NCI-H69 (cell line): ENCODE results near the gene BRD3OS.
"Not testable (repeated sequence)": the region's sequence is repeated elsewhere in the genome, so short reads cannot be mapped to it uniquely, and the experiment has no call there.

Experiments used
- DNase-seq: peaks from one replicate; lab custom pipeline; 2025; lab: John Stamatoyannopoulos, UW

Gene BRD3OS

GRCh38 chr9:133988771-133989170 is 36.5 kb upstream of the BRD3OS start:
- DNase-seq = not testable (repeated sequence)

GRCh38 chr9:133989625-133990365 is 35.5 kb upstream of the BRD3OS start:
- no peak for DNase-seq

- peak; percentile 80 for DNase-seq
These were observed 34.7 kb upstream of the BRD3OS start for GRCh38 chr9:133990366-133991213.

- DNase-seq = peak; percentile 58
These were observed 33.9 kb upstream of the BRD3OS start for GRCh38 chr9:133991214-133991921.

GRCh38 chr9:133991964-133992779 is 33.1 kb upstream of the BRD3OS start, which contains the start of gene VAV2:
TSS of gene VAV2 (minus strand) at chr9:133992324. CDS start at chr9:133992278, 46 bp downstream.
- DNase-seq = peak; percentile 92

- peak; percentile 92 for DNase-seq
These were observed 32.3 kb upstream of the BRD3OS start for GRCh38 chr9:133992780-133993634.

GRCh38 chr9:133993635-133994253 is 31.5 kb upstream of the BRD3OS start:
- no peak for DNase-seq

GRCh38 chr9:133994353-133995011 is 30.8 kb upstream of the BRD3OS start:
- DNase-seq = peak; percentile 86

- peak; percentile 84 for DNase-seq
These were observed 30.0 kb upstream of the BRD3OS start for GRCh38 chr9:133995012-133995896.

GRCh38 chr9:133996531-133997520 is 28.5 kb upstream of the BRD3OS start:
- no peak for DNase-seq

- DNase-seq = no peak
These were observed 27.7 kb upstream of the BRD3OS start for GRCh38 chr9:133997584-133997983.

- DNase-seq = peak; percentile 33
These were observed 26.2 kb upstream of the BRD3OS start for GRCh38 chr9:133998915-133999595.

GRCh38 chr9:133999851-134000265 is 25.4 kb upstream of the BRD3OS start:
- DNase-seq = no peak

GRCh38 chr9:134002796-134003195 is 22.5 kb upstream of the BRD3OS start:
- DNase-seq = no peak

- DNase-seq = no peak
These were observed 22.0 kb upstream of the BRD3OS start for GRCh38 chr9:134003237-134003636.

- no peak for DNase-seq
These were observed 21.0 kb upstream of the BRD3OS start for GRCh38 chr9:134004131-134004873.
